HCT116 (cell line): Measurements from ENCODE around the gene ENPP6. TPM values are rescaled to one million over a fixed set of nuclear protein-coding genes. Genes with fewer than 3 reads are reported as not detected.

ENCODE experiments used
- ATAC-seq: fragments of 200-7000 bp; cut with Tn5 transposase; 2 replicates; pipeline ENCODE4 v1.9.1; 2020; ENCODE audit warnings: mild to moderate bottlenecking, moderate library complexity
- BruUV-seq: library from RNA; stranded (reverse); fragments of 400-500 nt; replicated peaks from 2 replicates; lab custom pipeline; 2021; lab: Mats Ljungman, UMichigan
- CTCF ChIA-PET: fragments of 300-600 bp; sonication (Branson Sonifier 250); formaldehyde crosslinking; loops from one replicate; lab custom pipeline; 2021; ENCODE audit warnings: antibody characterized with exemption; lab: Charles Lee
- POLR2A ChIA-PET: fragments of 300-600, 350-600 bp; sonication (Branson Sonifier 250); formaldehyde crosslinking; loops from one replicate; lab custom pipeline; 2021; ENCODE audit warnings: antibody characterized with exemption; lab: Charles Lee
- RAD21 ChIA-PET, 2 experiments: fragments of 300-600 bp; sonication (Branson Sonifier 250); formaldehyde crosslinking; loops; one replicate each; lab custom pipeline; 2023; ENCODE audit warnings: low total read pairs in 2 of 2; ENCODE audit not compliant: uncharacterized antibody in 2 of 2, unreplicated experiment in 2 of 2, low non-redundant PET in 1 of 2; lab: Charles Lee
- DNase-seq: peaks from one replicate; pipeline ENCODE4 v3.0.0-alpha.2; 2010; ENCODE audit warnings: low read depth, low spot score
- H2AFZ ChIP-seq: fragments of 200-600 bp; shearing (Covaris generic), sonication (generic); 2 replicates; pipeline ENCODE4 v1.6.1; 2017; ENCODE audit warnings: low read depth, mixed run types, mixed read lengths, antibody characterized with exemption, low read length; ENCODE audit not compliant: poor library complexity, severe bottlenecking
- H3K27ac ChIP-seq: 2 replicates; pipeline ENCODE4 v1.5.1; 2012; ENCODE audit warnings: low read depth, low read length
- H3K27me3 ChIP-seq: fragments of 200-600 bp; sonication (generic); 2 replicates; pipeline ENCODE4 v1.6.1; 2016; ENCODE audit warnings: mixed run types, low read length, mixed read lengths; ENCODE audit not compliant: insufficient read depth
- H3K36me3 ChIP-seq, 2 experiments: fragments of 200-500 bp in 1 of 2; fragments of 200-600 bp in 1 of 2; sonication (Bioruptor generic) in 1 of 2; sonication (generic) in 1 of 2; 2 replicates each; pipeline versions ENCODE4 v1.5.1 to v1.6.1; 2014 to 2016; ENCODE audit warnings: low read length in 2 of 2, inconsistent platforms in 1 of 2, mixed read lengths in 1 of 2, mixed run types in 1 of 2; ENCODE audit not compliant: insufficient read depth in 2 of 2, control insufficient read depth in 1 of 2
- H3K4me1 ChIP-seq, 2 experiments: fragments of 200-600 bp in 1 of 2; sonication (generic) in 1 of 2; 2 replicates each; pipeline versions ENCODE4 v1.5.1 to v1.6.1; 2012 to 2017; ENCODE audit warnings: low read length in 2 of 2, inconsistent platforms in 1 of 2, mild to moderate bottlenecking in 1 of 2, mixed read lengths in 1 of 2, mixed run types in 1 of 2, moderate library complexity in 1 of 2; ENCODE audit not compliant: insufficient read depth in 2 of 2, control insufficient read depth in 1 of 2
- H3K4me2 ChIP-seq: fragments of 200-600 bp; sonication (generic); 2 replicates; pipeline ENCODE4 v1.6.1; 2017; ENCODE audit warnings: mixed run types, low read length, mixed read lengths
- H3K4me3 ChIP-seq, 2 experiments: fragments of 200-600 bp in 1 of 2; sonication (generic) in 1 of 2; replicated peaks in 1 of 2; 2 replicates each; pipeline ENCODE4 v1.5.1; 2011 to 2016; ENCODE audit warnings: low read length in 2 of 2, control low read depth in 1 of 2, low read depth in 1 of 2, mild to moderate bottlenecking in 1 of 2, mixed read lengths in 1 of 2, mixed run types in 1 of 2
- H3K79me2 ChIP-seq: fragments of 200-600 bp; sonication (generic); 2 replicates; pipeline ENCODE4 v1.6.1; 2017; ENCODE audit warnings: mild to moderate bottlenecking, mixed run types, low read length, moderate library complexity, mixed read lengths; ENCODE audit not compliant: insufficient read depth
- H3K9ac ChIP-seq: fragments of 200-600 bp; sonication (generic); 2 replicates; pipeline ENCODE4 v1.6.1; 2016; ENCODE audit warnings: low read length, mixed read lengths
- H3K9me2 ChIP-seq: fragments of 200-600 bp; sonication (generic), shearing (Covaris generic); 2 replicates; pipeline ENCODE4 v1.6.1; 2017; ENCODE audit warnings: mixed run types, mild to moderate bottlenecking, moderate library complexity; ENCODE audit not compliant: insufficient read depth
- H3K9me3 ChIP-seq, 2 experiments: fragments of 200-500 bp in 1 of 2; fragments of 200-600 bp in 1 of 2; sonication (Bioruptor generic) in 1 of 2; sonication (generic) in 1 of 2; 2 replicates each; pipeline ENCODE4 v1.6.1; 2014 to 2017; ENCODE audit warnings: low read length in 2 of 2, mixed read lengths in 2 of 2, inconsistent platforms in 1 of 2, low read depth in 1 of 2, mild to moderate bottlenecking in 1 of 2, mixed run types in 1 of 2, moderate library complexity in 1 of 2; ENCODE audit not compliant: control insufficient read depth in 1 of 2, insufficient read depth in 1 of 2
- H4K20me1 ChIP-seq: fragments of 200-600 bp; sonication (generic), shearing (Covaris generic); 2 replicates; pipeline ENCODE4 v1.6.1; 2017; ENCODE audit warnings: mixed run types, mild to moderate bottlenecking, moderate library complexity; ENCODE audit not compliant: insufficient read depth
- ATF3 ChIP-seq: IDR thresholded peaks from 2 replicates; pipeline ENCODE4 v1.6.1; 2012
- CEBPB ChIP-seq: IDR thresholded peaks from 2 replicates; pipeline ENCODE4 v1.6.1; 2012; ENCODE audit warnings: low read depth
- CTCF ChIP-seq, 3 experiments: fragments of 200-600 bp in 1 of 3; sonication (generic) in 1 of 3; IDR thresholded peaks in 2 of 3; conservative IDR thresholded peaks in 1 of 3; 2 replicates each; pipeline ENCODE4 v1.5.1; 2012 to 2017; ENCODE audit warnings: low read depth in 2 of 3, low read length in 2 of 3, antibody characterized with exemption in 1 of 3, borderline replicate concordance in 1 of 3, control low read depth in 1 of 3, mild to moderate bottlenecking in 1 of 3, mixed read lengths in 1 of 3, mixed run types in 1 of 3, moderate library complexity in 1 of 3; ENCODE audit not compliant: insufficient read depth in 1 of 3
- EGR1 ChIP-seq: IDR thresholded peaks from 2 replicates; pipeline ENCODE4 v1.6.1; 2012; ENCODE audit warnings: low read depth
- ELF1 ChIP-seq: IDR thresholded peaks from 2 replicates; pipeline ENCODE4 v1.6.1; 2012; ENCODE audit warnings: low read depth, borderline replicate concordance
- FOSL1 ChIP-seq: IDR thresholded peaks from 2 replicates; pipeline ENCODE4 v1.6.1; 2012; ENCODE audit warnings: low read depth
- MAX ChIP-seq: IDR thresholded peaks from 2 replicates; pipeline ENCODE4 v1.6.1; 2012
- POLR2A ChIP-seq: IDR thresholded peaks from 2 replicates; pipeline ENCODE4 v1.7.0; 2011; ENCODE audit warnings: borderline replicate concordance; ENCODE audit not compliant: insufficient read depth, insufficient read length; ENCODE audit errors: extremely low read depth
- REST ChIP-seq: IDR thresholded peaks from 2 replicates; pipeline ENCODE4 v1.6.1; 2012; ENCODE audit warnings: low read depth
- TCF7L2 ChIP-seq: IDR thresholded peaks from 2 replicates; pipeline ENCODE4 v1.7.0; 2011; ENCODE audit warnings: borderline replicate concordance, inconsistent platforms; ENCODE audit not compliant: insufficient read depth, insufficient read length; ENCODE audit errors: extremely low read depth
- ZNF274 ChIP-seq: fragments of 200-500 bp; sonication (Bioruptor generic); IDR thresholded peaks from 2 replicates; pipeline ENCODE4 v1.6.1; 2014; ENCODE audit warnings: mild to moderate bottlenecking, low read depth, low read length, inconsistent platforms
- intact Hi-C: fragments of 100-400 bp; cut with micrococcal nuclease; formaldehyde crosslinking; loops from 2 replicates; pipeline ENCODE4 v1.10.0; 2022
- total RNA-seq: library from RNA; stranded (reverse); gene quantifications from one replicate; pipeline ENCODE4 v1.2.1, GENCODE V29; 2021; ENCODE audit not compliant: unreplicated experiment

The ENPP6 gene
- total RNA-seq, 1 experiment from 2014 or later, result not detected

- ChIA-PET POLR2A (no interaction called here), CTCF (no interaction called here), RAD21 (no interaction called here)
- Histone ChIP-seq H2AFZ (no peak overlapping the region), H3K36me3 (no peaks in the 10 kb centered on the region), H3K27me3 (no peaks in the 10 kb centered on the region), H3K4me3 (no peak overlapping the region), H3K9me2 (no peaks in the 10 kb centered on the region), H3K27ac (no peak overlapping the region), H3K9ac (no peak overlapping the region), H3K9me3 (no peaks in the 10 kb centered on the region), H3K4me1 (no peaks in the 10 kb centered on the region), H4K20me1 (no peaks in the 10 kb centered on the region), H3K4me2 (no peak overlapping the region), H3K79me2 (no peaks in the 10 kb centered on the region)
- intact Hi-C loops, result no loop called here
- no peak for ATAC-seq
- no peak for DNase-seq
- TF ChIP-seq EGR1, result no peak
- TF ChIP-seq CTCF (IDR thresholded peaks at IDR 0.05 in 2 of 3, conservative IDR thresholded peaks at IDR 0.05 in 1 of 3; ENCODE audit: borderline replicate concordance in 1 of 3, insufficient read depth in 1 of 3, low read depth in 2 of 3, low read length in 2 of 3), result no peak
- no peak for TF ChIP-seq FOSL1
- no peak for TF ChIP-seq TCF7L2
- TF ChIP-seq ELF1, result no peak
- TF ChIP-seq CEBPB, result no peak
- no peak for TF ChIP-seq ZNF274
- TF ChIP-seq ATF3, result no peak
- TF ChIP-seq REST, result no peak
- no peak for TF ChIP-seq POLR2A
- no peak for TF ChIP-seq MAX
- no TSS peak for BruUV-seq
Observed at GRCh38 chr4:184171011-184171410, 46.7 kb downstream of the ENPP6 start.
